HCT116 (cell line): ENCODE results near the gene VWA5B1. TPM values are rescaled to one million over a fixed set of nuclear protein-coding genes. Genes with fewer than 3 reads are reported as not detected.

ENCODE experiments used
- ATAC-seq: fragments of 200-7000 bp; cut with Tn5 transposase; 2 replicates; pipeline ENCODE4 v1.9.1; 2020; ENCODE audit warnings: mild to moderate bottlenecking, moderate library complexity
- BruUV-seq: library from RNA; stranded (reverse); fragments of 400-500 nt; replicated peaks from 2 replicates; lab custom pipeline; 2021; lab: Mats Ljungman, UMichigan
- CTCF ChIA-PET: fragments of 300-600 bp; sonication (Branson Sonifier 250); formaldehyde crosslinking; loops from one replicate; lab custom pipeline; 2021; ENCODE audit warnings: antibody characterized with exemption; lab: Charles Lee
- POLR2A ChIA-PET: fragments of 300-600, 350-600 bp; sonication (Branson Sonifier 250); formaldehyde crosslinking; loops from one replicate; lab custom pipeline; 2021; ENCODE audit warnings: antibody characterized with exemption; lab: Charles Lee
- RAD21 ChIA-PET, 2 experiments: fragments of 300-600 bp; sonication (Branson Sonifier 250); formaldehyde crosslinking; loops; one replicate each; lab custom pipeline; 2023; ENCODE audit warnings: low total read pairs in 2 of 2; ENCODE audit not compliant: uncharacterized antibody in 2 of 2, unreplicated experiment in 2 of 2, low non-redundant PET in 1 of 2; lab: Charles Lee
- DNase-seq: peaks from one replicate; pipeline ENCODE4 v3.0.0-alpha.2; 2010; ENCODE audit warnings: low read depth, low spot score
- H2AFZ ChIP-seq: fragments of 200-600 bp; shearing (Covaris generic), sonication (generic); 2 replicates; pipeline ENCODE4 v1.6.1; 2017; ENCODE audit warnings: low read depth, mixed run types, mixed read lengths, antibody characterized with exemption, low read length; ENCODE audit not compliant: poor library complexity, severe bottlenecking
- H3K27ac ChIP-seq: 2 replicates; pipeline ENCODE4 v1.5.1; 2012; ENCODE audit warnings: low read depth, low read length
- H3K27me3 ChIP-seq: fragments of 200-600 bp; sonication (generic); 2 replicates; pipeline ENCODE4 v1.6.1; 2016; ENCODE audit warnings: mixed run types, low read length, mixed read lengths; ENCODE audit not compliant: insufficient read depth
- H3K36me3 ChIP-seq, 2 experiments: fragments of 200-500 bp in 1 of 2; fragments of 200-600 bp in 1 of 2; sonication (Bioruptor generic) in 1 of 2; sonication (generic) in 1 of 2; 2 replicates each; pipeline versions ENCODE4 v1.5.1 to v1.6.1; 2014 to 2016; ENCODE audit warnings: low read length in 2 of 2, inconsistent platforms in 1 of 2, mixed read lengths in 1 of 2, mixed run types in 1 of 2; ENCODE audit not compliant: insufficient read depth in 2 of 2, control insufficient read depth in 1 of 2
- H3K4me1 ChIP-seq, 2 experiments: fragments of 200-600 bp in 1 of 2; sonication (generic) in 1 of 2; 2 replicates each; pipeline versions ENCODE4 v1.5.1 to v1.6.1; 2012 to 2017; ENCODE audit warnings: low read length in 2 of 2, inconsistent platforms in 1 of 2, mild to moderate bottlenecking in 1 of 2, mixed read lengths in 1 of 2, mixed run types in 1 of 2, moderate library complexity in 1 of 2; ENCODE audit not compliant: insufficient read depth in 2 of 2, control insufficient read depth in 1 of 2
- H3K4me2 ChIP-seq: fragments of 200-600 bp; sonication (generic); 2 replicates; pipeline ENCODE4 v1.6.1; 2017; ENCODE audit warnings: mixed run types, low read length, mixed read lengths
- H3K4me3 ChIP-seq, 2 experiments: fragments of 200-600 bp in 1 of 2; sonication (generic) in 1 of 2; replicated peaks in 1 of 2; 2 replicates each; pipeline ENCODE4 v1.5.1; 2011 to 2016; ENCODE audit warnings: low read length in 2 of 2, control low read depth in 1 of 2, low read depth in 1 of 2, mild to moderate bottlenecking in 1 of 2, mixed read lengths in 1 of 2, mixed run types in 1 of 2
- H3K79me2 ChIP-seq: fragments of 200-600 bp; sonication (generic); 2 replicates; pipeline ENCODE4 v1.6.1; 2017; ENCODE audit warnings: mild to moderate bottlenecking, mixed run types, low read length, moderate library complexity, mixed read lengths; ENCODE audit not compliant: insufficient read depth
- H3K9ac ChIP-seq: fragments of 200-600 bp; sonication (generic); 2 replicates; pipeline ENCODE4 v1.6.1; 2016; ENCODE audit warnings: low read length, mixed read lengths
- H3K9me2 ChIP-seq: fragments of 200-600 bp; sonication (generic), shearing (Covaris generic); 2 replicates; pipeline ENCODE4 v1.6.1; 2017; ENCODE audit warnings: mixed run types, mild to moderate bottlenecking, moderate library complexity; ENCODE audit not compliant: insufficient read depth
- H3K9me3 ChIP-seq, 2 experiments: fragments of 200-500 bp in 1 of 2; fragments of 200-600 bp in 1 of 2; sonication (Bioruptor generic) in 1 of 2; sonication (generic) in 1 of 2; 2 replicates each; pipeline ENCODE4 v1.6.1; 2014 to 2017; ENCODE audit warnings: low read length in 2 of 2, mixed read lengths in 2 of 2, inconsistent platforms in 1 of 2, low read depth in 1 of 2, mild to moderate bottlenecking in 1 of 2, mixed run types in 1 of 2, moderate library complexity in 1 of 2; ENCODE audit not compliant: control insufficient read depth in 1 of 2, insufficient read depth in 1 of 2
- H4K20me1 ChIP-seq: fragments of 200-600 bp; sonication (generic), shearing (Covaris generic); 2 replicates; pipeline ENCODE4 v1.6.1; 2017; ENCODE audit warnings: mixed run types, mild to moderate bottlenecking, moderate library complexity; ENCODE audit not compliant: insufficient read depth
- EGR1 ChIP-seq: IDR thresholded peaks from 2 replicates; pipeline ENCODE4 v1.6.1; 2012; ENCODE audit warnings: low read depth
- ELF1 ChIP-seq: IDR thresholded peaks from 2 replicates; pipeline ENCODE4 v1.6.1; 2012; ENCODE audit warnings: low read depth, borderline replicate concordance
- EZH2 ChIP-seq: fragments of 200-600 bp; sonication (generic); IDR thresholded peaks from 2 replicates; pipeline ENCODE4 v1.6.1; 2017; ENCODE audit warnings: antibody characterized with exemption, mixed run types
- EZH2phosphoT487 ChIP-seq: fragments of 200-600 bp; IDR thresholded peaks from 2 replicates; pipeline ENCODE4 v1.6.1; 2018; ENCODE audit warnings: antibody characterized with exemption, borderline replicate concordance
- FOSL1 ChIP-seq: IDR thresholded peaks from 2 replicates; pipeline ENCODE4 v1.6.1; 2012; ENCODE audit warnings: low read depth
- JUND ChIP-seq: IDR thresholded peaks from 2 replicates; pipeline ENCODE4 v1.6.1; 2012
- POLR2A ChIP-seq: IDR thresholded peaks from 2 replicates; pipeline ENCODE4 v1.7.0; 2011; ENCODE audit warnings: borderline replicate concordance; ENCODE audit not compliant: insufficient read depth, insufficient read length; ENCODE audit errors: extremely low read depth
- SIN3A ChIP-seq: IDR thresholded peaks from 2 replicates; pipeline ENCODE4 v1.6.1; 2012; ENCODE audit warnings: low read depth
- SP1 ChIP-seq: IDR thresholded peaks from 2 replicates; pipeline ENCODE4 v1.6.1; 2012; ENCODE audit warnings: low read depth
- TCF7L2 ChIP-seq: IDR thresholded peaks from 2 replicates; pipeline ENCODE4 v1.7.0; 2011; ENCODE audit warnings: borderline replicate concordance, inconsistent platforms; ENCODE audit not compliant: insufficient read depth, insufficient read length; ENCODE audit errors: extremely low read depth
- YY1 ChIP-seq: IDR thresholded peaks from 2 replicates; pipeline ENCODE4 v1.6.1; 2011; ENCODE audit warnings: low read length, low read depth, moderate library complexity, mild to moderate bottlenecking; ENCODE audit not compliant: insufficient replicate concordance; ENCODE audit errors: extremely low read depth
- ZBTB33 ChIP-seq: IDR thresholded peaks from 2 replicates; pipeline ENCODE4 v1.6.1; 2011; ENCODE audit warnings: mild to moderate bottlenecking, low read length, moderate library complexity; ENCODE audit not compliant: insufficient replicate concordance; ENCODE audit errors: extremely low read depth
- intact Hi-C: fragments of 100-400 bp; cut with micrococcal nuclease; formaldehyde crosslinking; loops from 2 replicates; pipeline ENCODE4 v1.10.0; 2022
- total RNA-seq: library from RNA; stranded (reverse); gene quantifications from one replicate; pipeline ENCODE4 v1.2.1, GENCODE V29; 2021; ENCODE audit not compliant: unreplicated experiment
- TF ChIP-seq, protein P1 (sequence below): IDR thresholded peaks from 2 replicates; pipeline ENCODE4 v1.6.1; 2012

The VWA5B1 gene
- total RNA-seq, 1 experiment from 2014 or later = not detected

GRCh38 chr1:20345419-20345818, 54.7 kb downstream of the VWA5B1 start:
- Histone ChIP-seq H3K9me3 (no peaks in the 10 kb centered on the region), H3K27me3 (no peaks in the 10 kb centered on the region), H3K9me2 (no peaks in the 10 kb centered on the region), H2AFZ (no peak overlapping the region), H4K20me1 (no peaks in the 10 kb centered on the region), H3K9ac (no peak overlapping the region), H3K4me1 (0 out of 4 replicates have a peak, but pooled peaks cover 0 to 4% of the 10 kb centered on the region in 2 experiments), H3K4me2 (no peak overlapping the region), H3K4me3 (no peak overlapping the region), H3K36me3 (no peaks in the 10 kb centered on the region), H3K79me2 (no peaks in the 10 kb centered on the region), H3K27ac (no peak overlapping the region)
- intact Hi-C loops = no loop called here
- TF ChIP-seq ELF1 (no peak), EZH2 (no peak), EZH2phosphoT487 (no peak), YY1 (no peak), FOSL1 (no peak), POLR2A (no peak), EGR1 (no peak), SIN3A (no peak), JUND (no peak)
- TF ChIP-seq, protein P1, sequence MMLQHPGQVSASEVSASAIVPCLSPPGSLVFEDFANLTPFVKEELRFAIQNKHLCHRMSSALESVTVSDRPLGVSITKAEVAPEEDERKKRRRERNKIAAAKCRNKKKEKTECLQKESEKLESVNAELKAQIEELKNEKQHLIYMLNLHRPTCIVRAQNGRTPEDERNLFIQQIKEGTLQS = no peak
- ChIA-PET RAD21 (no interaction called here), CTCF (no interaction called here), POLR2A (no interaction called here)
- DNase-seq (no peak), ATAC-seq (no peak)
- BruUV-seq = no TSS peak

GRCh38 chr1:20346433-20346832, 55.8 kb downstream of the VWA5B1 start:
- DNase-seq = no peak
- no peak for ATAC-seq
- TF ChIP-seq EZH2phosphoT487 (no peak), ZBTB33 (no peak), POLR2A (no peak), SP1 (no peak), TCF7L2 (no peak), JUND (no peak)
- TF ChIP-seq, protein P1 = no peak
- Histone ChIP-seq H3K27me3 (no peaks in the 10 kb centered on the region), H2AFZ (no peak overlapping the region), H4K20me1 (no peaks in the 10 kb centered on the region), H3K9me2 (no peaks in the 10 kb centered on the region), H3K9ac (no peak overlapping the region), H3K9me3 (no peaks in the 10 kb centered on the region), H3K79me2 (no peaks in the 10 kb centered on the region), H3K36me3 (no peaks in the 10 kb centered on the region), H3K27ac (no peak overlapping the region), H3K4me1 (0 out of 4 replicates have a peak, but pooled peaks cover 0 to 4% of the 10 kb centered on the region in 2 experiments), H3K4me2 (no peak overlapping the region), H3K4me3 (no peak overlapping the region)
- ChIA-PET POLR2A (no interaction called here), RAD21 (no interaction called here), CTCF (interaction anchor here (1.4 kb wide), 1 partner anchor 15 kb away, joined by 6 read pairs; no protein-coding TSS in a partner anchor)
- intact Hi-C loops = no loop called here
- BruUV-seq = no TSS peak
